Right lobe of liver (tissue), 6 donors: ENCODE results near the gene ATP12A. TPM values are rescaled to one million over a fixed set of nuclear protein-coding genes. Genes with fewer than 3 reads are reported as not detected.
A peak's percentile ranks its signal among the peaks of the same experiment; 100 is the strongest.

ENCODE experiments used
- ATAC-seq, 4 donors: fragments of 200-7000 bp; cut with Tn5 transposase; one replicate each; pipeline ENCODE4 v1.9.1; 2020; ENCODE audit warnings: mild to moderate bottlenecking in 4 of 4, moderate library complexity in 4 of 4
- DNase-seq, 3 donors: peaks; one replicate each; pipeline ENCODE4 v3.0.0-alpha.2; 2020
- H3K27ac ChIP-seq, 3 donors: fragments of 200-600 bp; one replicate each; pipeline ENCODE4 v1.8.0; 2022
- H3K27me3 ChIP-seq, 2 donors: fragments of 200-600 bp; one replicate each; pipeline ENCODE4 v1.8.0; 2022
- H3K36me3 ChIP-seq, 4 donors: fragments of 200-600 bp; sonication (generic) in 1 of 4; one replicate each; pipeline versions ENCODE4 v1.5.1 to v1.8.0; 2017 to 2022; ENCODE audit warnings: control low read depth in 1 of 4
- H3K4me1 ChIP-seq, 4 donors: fragments of 200-600 bp; sonication (generic) in 1 of 4; one replicate each; pipeline versions ENCODE4 v1.5.1 to v1.8.0; 2017 to 2022; ENCODE audit warnings: control low read depth in 1 of 4
- H3K4me3 ChIP-seq, 3 donors: fragments of 200-600 bp; one replicate each; pipeline ENCODE4 v1.8.0; 2022
- H3K9me3 ChIP-seq, 4 donors: fragments of 200-600 bp; sonication (generic) in 1 of 4; one replicate each; pipeline versions ENCODE4 v1.5.1 to v1.8.0; 2017 to 2022; ENCODE audit warnings: control low read depth in 1 of 4
- CTCF ChIP-seq, 4 donors: fragments of 200-600 bp in 3 of 4; fragments of 450-650 bp in 1 of 4; IDR thresholded peaks; one replicate each; pipeline versions ENCODE4 v1.5.1 to v1.8.0; 2016 to 2022; ENCODE audit warnings: antibody characterized with exemption in 4 of 4, mild to moderate bottlenecking in 2 of 4
- POLR2A ChIP-seq: fragments of 450-650 bp; IDR thresholded peaks from one replicate; pipeline ENCODE4 v1.6.1; 2017; ENCODE audit warnings: antibody characterized with exemption, mild to moderate bottlenecking
- WGBS: methylation state at CpG from one replicate; pipeline ENCODE4 v1.1.6; 2018; ENCODE audit warnings: low coverage, low lambda C conversion rate; ENCODE audit not compliant: insufficient coverage; ENCODE audit errors: missing lambda C conversion rate; 5-methylcytosine and 5-hydroxymethylcytosine counted together
- intact Hi-C, 2 donors: fragments of 100-400 bp; cut with DNase I; formaldehyde crosslinking; loops; one replicate each; pipeline versions ENCODE4 v1.11.2 to v1.14.1; 2022
- total RNA-seq, 6 experiments: library from RNA; depleted of rRNA in 2 of 6; stranded (reverse); fragments of >200 nt in 2 of 6; fragmentation: NEBNext Ultra II Directional in 3 of 6; extraction: Animal tissue kit (Norgen Biotek cat#: 25700) in 3 of 6; gene quantifications; one replicate each; pipeline versions ENCODE4 v1.1.0 to v1.2.4, GENCODE V29; 2016 to 2023
- donor health status: DM: no; HTN: yes; CAD: no.
- donor health status: DM: no; HTN: no; CAD: no.
- donor health status: DM: no; HTN: no; CAD: no.
- donor health status: DM: no; HTN: yes; CAD: no.
- donor health status: DM: no; HTN: yes; CAD: no.

Gene ATP12A
- total RNA-seq, 6 experiments from 2014 or later = not detected

GRCh38 chr13:24744247-24744646, 64.0 kb downstream of the ATP12A start:
- no peak overlapping the region for H3K27ac ChIP-seq
- H3K9me3 ChIP-seq = no peaks in the 10 kb centered on the region
- no peak for TF ChIP-seq CTCF (IDR thresholded peaks at IDR 0.05)
- TF ChIP-seq POLR2A = no peak
- peaks cover 0 to 14% (median 0%) of the 10 kb centered on the region in 4 donors for H3K4me1 ChIP-seq
- DNase-seq (no peak), ATAC-seq (no peak)
- no peaks in the 10 kb centered on the region for H3K27me3 ChIP-seq
- intact Hi-C loops = no loop called here
- H3K36me3 ChIP-seq = no peaks in the 10 kb centered on the region
- 40% methylated on average over 1 of the region's 6 CpGs for WGBS
- no peak overlapping the region for H3K4me3 ChIP-seq

GRCh38 chr13:24745516-24745860, 65.3 kb downstream of the ATP12A start:
- 29% methylated on average over 16 of the region's 24 CpGs for WGBS
- Histone ChIP-seq H3K27me3 (no peaks in the 10 kb centered on the region), H3K36me3 (no peaks in the 10 kb centered on the region), H3K4me3 (no peak overlapping the region), H3K4me1 (peaks cover 0 to 14% (median 0%) of the 10 kb centered on the region in 4 donors), H3K9me3 (no peaks in the 10 kb centered on the region), H3K27ac (no peak overlapping the region)
- DNase-seq (no peak), ATAC-seq (no peak)
- intact Hi-C loops = no loop called here
- TF ChIP-seq CTCF (IDR thresholded peaks at IDR 0.05) (no peak), POLR2A (no peak)

- Histone ChIP-seq H3K27ac (no peak overlapping the region), H3K27me3 (no peaks in the 10 kb centered on the region), H3K4me1 (peaks cover 0 to 14% (median 0%) of the 10 kb centered on the region in 4 donors), H3K36me3 (no peaks in the 10 kb centered on the region), H3K4me3 (no peak overlapping the region), H3K9me3 (no peaks in the 10 kb centered on the region)
- DNase-seq (no peak), ATAC-seq (no peak)
- intact Hi-C loops = no loop called here
- 0% methylated on average over 14 of the region's 70 CpGs for WGBS
- TF ChIP-seq POLR2A = no peak
- no peak for TF ChIP-seq CTCF (IDR thresholded peaks at IDR 0.05)
These were observed 65.8 kb downstream of the ATP12A start for GRCh38 chr13:24745861-24746617.

GRCh38 chr13:24746618-24747247, 66.5 kb downstream of the ATP12A start:
- Histone ChIP-seq H3K27ac (no peak overlapping the region), H3K9me3 (no peaks in the 10 kb centered on the region), H3K4me3 (no peak overlapping the region), H3K4me1 (peaks cover 0 to 14% (median 0%) of the 10 kb centered on the region in 4 donors), H3K36me3 (no peaks in the 10 kb centered on the region), H3K27me3 (no peaks in the 10 kb centered on the region)
- intact Hi-C loops = no loop called here
- DNase-seq = no peak
- WGBS = 5% methylated on average over 8 of the region's 56 CpGs
- ATAC-seq = peak in 2 of 4 donors; percentile 13 to 19
- TF ChIP-seq POLR2A (no peak), CTCF (IDR thresholded peaks at IDR 0.05) (no peak)
